Common myeloid progenitor, CD34-positive (primary cell): Measurements from ENCODE around the gene RHOH.

Experiments
- CTCF ChIA-PET: fragments of 350-600 bp; sonication (Branson Sonifier 250); formaldehyde crosslinking; loops from one replicate; lab custom pipeline; 2021; ENCODE audit warnings: antibody characterized with exemption; lab: Charles Lee
- POLR2A ChIA-PET: fragments of 350-600 bp; sonication (Branson Sonifier 250); formaldehyde crosslinking; loops from one replicate; lab custom pipeline; 2021; ENCODE audit warnings: antibody characterized with exemption; lab: Charles Lee
- DNase-seq, 3 donors: peaks; one replicate each; pipeline versions ENCODE4 v3.0.0 to v3.0.0-alpha.2; 2013
- H3K27ac ChIP-seq, 2 experiments: 1 replicate in 1 of 2; 2 replicates in 1 of 2; pipeline ENCODE4 v1.7.0; 2013; ENCODE audit warnings: inconsistent platforms in 2 of 2, low read length in 2 of 2, mild to moderate bottlenecking in 2 of 2, low read depth in 1 of 2, moderate library complexity in 1 of 2; ENCODE audit not compliant: severe bottlenecking in 2 of 2, insufficient read depth in 1 of 2, poor library complexity in 1 of 2
- H3K27me3 ChIP-seq, 5 experiments: replicated peaks in 2 of 5; 1 replicate in 3 of 5; 2 replicates in 2 of 5; pipeline versions ENCODE4 v1.6.1 to v1.7.0; 2013; ENCODE audit warnings: low read length in 4 of 5, mild to moderate bottlenecking in 2 of 5, moderate library complexity in 2 of 5, inconsistent platforms in 1 of 5; ENCODE audit not compliant: insufficient read depth in 5 of 5, control insufficient read depth in 4 of 5
- H3K36me3 ChIP-seq, 4 experiments: 1 replicate in 2 of 4; 2 replicates in 2 of 4; pipeline versions ENCODE4 v1.6.1 to v1.7.0; 2013; ENCODE audit warnings: low read length in 3 of 4, control low read depth in 1 of 4, mild to moderate bottlenecking in 1 of 4; ENCODE audit not compliant: control insufficient read depth in 4 of 4, insufficient read depth in 4 of 4
- H3K4me1 ChIP-seq, 4 experiments: 1 replicate in 3 of 4; 2 replicates in 1 of 4; pipeline versions ENCODE4 v1.6.1 to v1.7.1; 2013; ENCODE audit warnings: low read length in 3 of 4, mild to moderate bottlenecking in 3 of 4, control low read depth in 1 of 4, inconsistent platforms in 1 of 4, moderate library complexity in 1 of 4; ENCODE audit not compliant: control insufficient read depth in 4 of 4, insufficient read depth in 4 of 4; ENCODE audit errors: control extremely low read depth in 1 of 4
- H3K4me3 ChIP-seq, 7 experiments: 1 replicate in 4 of 7; 2 replicates in 3 of 7; pipeline versions ENCODE4 v1.5.1 to v1.7.0; 2013; ENCODE audit warnings: mild to moderate bottlenecking in 7 of 7, low read length in 6 of 7, moderate library complexity in 6 of 7, inconsistent platforms in 2 of 7, low read depth in 2 of 7, control low read depth in 1 of 7; ENCODE audit not compliant: insufficient read depth in 4 of 7, control insufficient read depth in 1 of 7; ENCODE audit errors: extremely low read depth in 1 of 7
- H3K9me3 ChIP-seq, 5 experiments: 1 replicate in 4 of 5; 2 replicates in 1 of 5; pipeline versions ENCODE4 v1.6.1 to v1.7.1; 2013; ENCODE audit warnings: low read length in 4 of 5, mild to moderate bottlenecking in 2 of 5, inconsistent platforms in 1 of 5, low read depth in 1 of 5, moderate library complexity in 1 of 5; ENCODE audit not compliant: control insufficient read depth in 4 of 5, insufficient read depth in 2 of 5; ENCODE audit errors: control extremely low read depth in 1 of 5
- WGBS: methylation state at CpG from one replicate; pipeline ENCODE4 v1.1.5; 2013; ENCODE audit not compliant: insufficient coverage; 5-methylcytosine and 5-hydroxymethylcytosine counted together

The RHOH gene

GRCh38 chr4:40164459-40164858 is 32.4 kb upstream of the RHOH start:
- no peak overlapping the region for H3K27ac ChIP-seq
- POLR2A ChIA-PET, result no interaction called here
- 93% methylated on average over 2 of the region's 3 CpGs for WGBS
- H3K27me3 ChIP-seq, result no peaks in the 10 kb centered on the region
- CTCF ChIA-PET, result interaction anchor here (1.1 kb wide), 1 partner anchor 153 kb away, joined by 4 read pairs; no protein-coding TSS in a partner anchor
- no peak overlapping the region for H3K4me3 ChIP-seq
- no peak for DNase-seq
- H3K9me3 ChIP-seq, result peaks cover 0 to 8% (median 0%) of the 10 kb centered on the region in 5 experiments
- peaks cover 6 to 24% (median 10%) of the 10 kb centered on the region in 4 experiments for H3K36me3 ChIP-seq
- no peaks in the 10 kb centered on the region for H3K4me1 ChIP-seq

GRCh38 chr4:40165916-40166315 is 30.9 kb upstream of the RHOH start:
- no peak overlapping the region for H3K4me3 ChIP-seq
- H3K27me3 ChIP-seq, result no peaks in the 10 kb centered on the region
- no peak for DNase-seq
- peaks cover 6 to 19% (median 8%) of the 10 kb centered on the region in 4 experiments for H3K36me3 ChIP-seq
- H3K4me1 ChIP-seq, result no peaks in the 10 kb centered on the region
- no CpG with 5 or more reads among the region's 1 CpG for WGBS
- H3K9me3 ChIP-seq, result peaks cover 0 to 8% (median 0%) of the 10 kb centered on the region in 5 experiments
- no peak overlapping the region for H3K27ac ChIP-seq
- CTCF ChIA-PET, result no interaction called here
- POLR2A ChIA-PET, result no interaction called here

GRCh38 chr4:40168070-40168469 is 28.8 kb upstream of the RHOH start:
- Histone ChIP-seq H3K9me3 (peaks cover 0 to 8% (median 0%) of the 10 kb centered on the region in 5 experiments), H3K27ac (no peak overlapping the region), H3K27me3 (no peaks in the 10 kb centered on the region), H3K36me3 (peaks cover 0 to 13% (median 5%) of the 10 kb centered on the region in 4 experiments), H3K4me3 (no peak overlapping the region), H3K4me1 (peaks cover 0 to 3% (median 0%) of the 10 kb centered on the region in 4 experiments)
- ChIA-PET POLR2A (no interaction called here), CTCF (no interaction called here)
- no peak for DNase-seq

- CTCF ChIA-PET, result interaction anchor here (0.7 to 2.2 kb wide), 4 partner anchors 8 to 34 kb away, joined by 3 to 8 read pairs (median 4); no protein-coding TSS in a partner anchor
- no peak for DNase-seq
These were observed 26.2 kb upstream of the RHOH start for GRCh38 chr4:40170588-40170987.

GRCh38 chr4:40173470-40173875 is 23.4 kb upstream of the RHOH start:
- no peaks in the 10 kb centered on the region for H3K36me3 ChIP-seq
- peak in 2 of 3 donors; percentile 42 to 49 for DNase-seq
- peaks cover 0 to 11% (median 2%) of the 10 kb centered on the region in 4 experiments for H3K4me1 ChIP-seq
- H3K27me3 ChIP-seq, result no peaks in the 10 kb centered on the region
- H3K4me3 ChIP-seq, result no peak overlapping the region
- no peak overlapping the region for H3K27ac ChIP-seq
- peaks cover 0 to 2% (median 0%) of the 10 kb centered on the region in 5 experiments for H3K9me3 ChIP-seq
- CTCF ChIA-PET, result no interaction called here
- 44% methylated on average over 4 of the region's 4 CpGs for WGBS
- POLR2A ChIA-PET, result no interaction called here

More at GRCh38 chr4:40170588-40170987, 26.2 kb upstream of the RHOH start:
- peaks cover 0 to 11% (median 2%) of the 10 kb centered on the region in 4 experiments for H3K4me1 ChIP-seq
- no peaks in the 10 kb centered on the region for H3K27me3 ChIP-seq
- peaks cover 0 to 8% (median 0%) of the 10 kb centered on the region in 5 experiments for H3K9me3 ChIP-seq
- no peak overlapping the region for H3K4me3 ChIP-seq
- no peak overlapping the region for H3K27ac ChIP-seq
- peaks cover 0 to 8% (median 4%) of the 10 kb centered on the region in 4 experiments for H3K36me3 ChIP-seq
- POLR2A ChIA-PET, result no interaction called here

- H3K4me1 ChIP-seq, result peaks cover 0 to 19% (median 3%) of the 10 kb centered on the region in 4 experiments
- H3K27ac ChIP-seq, result no peak overlapping the region
- WGBS, result 82% methylated on average over 6 of the region's 10 CpGs
- ChIA-PET POLR2A (no interaction called here), CTCF (interaction anchor here (1.2 kb wide), 1 partner anchor 15 kb away, joined by 3 read pairs; no protein-coding TSS in a partner anchor)
- no peak for DNase-seq
- no peaks in the 10 kb centered on the region for H3K27me3 ChIP-seq
- H3K36me3 ChIP-seq, result no peaks in the 10 kb centered on the region
- H3K4me3 ChIP-seq, result peak overlapping the region in 1 of 7 experiments; percentile 33
- H3K9me3 ChIP-seq, result no peaks in the 10 kb centered on the region
These were observed 20.2 kb upstream of the RHOH start for GRCh38 chr4:40176602-40177001.

GRCh38 chr4:40177591-40177990 is 19.2 kb upstream of the RHOH start:
- H3K36me3 ChIP-seq, result no peaks in the 10 kb centered on the region
- H3K4me3 ChIP-seq, result no peak overlapping the region
- POLR2A ChIA-PET, result no interaction called here
- WGBS, result 100% methylated on average over 1 of the region's 2 CpGs
- no peaks in the 10 kb centered on the region for H3K27me3 ChIP-seq
- CTCF ChIA-PET, result interaction anchor here (1.2 kb wide), 1 partner anchor 14 kb away, joined by 3 read pairs; no protein-coding TSS in a partner anchor
- H3K4me1 ChIP-seq, result peaks cover 0 to 19% (median 3%) of the 10 kb centered on the region in 4 experiments
- H3K9me3 ChIP-seq, result no peaks in the 10 kb centered on the region
- no peak for DNase-seq
- no peak overlapping the region for H3K27ac ChIP-seq
